ENCODE data around the gene C22orf39.

GRCh38 chr22:19469421-19469820 lies 21.9 kb upstream of the C22orf39 start:
- TF ChIP-seq ZBTB7A (IDR thresholded peaks at IDR 0.05; ENCODE audit: low read depth) (no peak), FOXM1 (IDR thresholded peaks at IDR 0.05; ENCODE audit: borderline replicate concordance, low read depth) (no peak), EGR1 (IDR thresholded peaks at IDR 0.05) (no peak), EP300 (IDR thresholded peaks at IDR 0.05; ENCODE audit: borderline replicate concordance) (no peak), TAF1 (IDR thresholded peaks at IDR 0.05; ENCODE audit: low read depth) (no peak), NFIC (IDR thresholded peaks at IDR 0.05) (no peak), YY1 (IDR thresholded peaks at IDR 0.05; ENCODE audit: low read depth) (no peak)
- TF ChIP-seq, protein P1, sequence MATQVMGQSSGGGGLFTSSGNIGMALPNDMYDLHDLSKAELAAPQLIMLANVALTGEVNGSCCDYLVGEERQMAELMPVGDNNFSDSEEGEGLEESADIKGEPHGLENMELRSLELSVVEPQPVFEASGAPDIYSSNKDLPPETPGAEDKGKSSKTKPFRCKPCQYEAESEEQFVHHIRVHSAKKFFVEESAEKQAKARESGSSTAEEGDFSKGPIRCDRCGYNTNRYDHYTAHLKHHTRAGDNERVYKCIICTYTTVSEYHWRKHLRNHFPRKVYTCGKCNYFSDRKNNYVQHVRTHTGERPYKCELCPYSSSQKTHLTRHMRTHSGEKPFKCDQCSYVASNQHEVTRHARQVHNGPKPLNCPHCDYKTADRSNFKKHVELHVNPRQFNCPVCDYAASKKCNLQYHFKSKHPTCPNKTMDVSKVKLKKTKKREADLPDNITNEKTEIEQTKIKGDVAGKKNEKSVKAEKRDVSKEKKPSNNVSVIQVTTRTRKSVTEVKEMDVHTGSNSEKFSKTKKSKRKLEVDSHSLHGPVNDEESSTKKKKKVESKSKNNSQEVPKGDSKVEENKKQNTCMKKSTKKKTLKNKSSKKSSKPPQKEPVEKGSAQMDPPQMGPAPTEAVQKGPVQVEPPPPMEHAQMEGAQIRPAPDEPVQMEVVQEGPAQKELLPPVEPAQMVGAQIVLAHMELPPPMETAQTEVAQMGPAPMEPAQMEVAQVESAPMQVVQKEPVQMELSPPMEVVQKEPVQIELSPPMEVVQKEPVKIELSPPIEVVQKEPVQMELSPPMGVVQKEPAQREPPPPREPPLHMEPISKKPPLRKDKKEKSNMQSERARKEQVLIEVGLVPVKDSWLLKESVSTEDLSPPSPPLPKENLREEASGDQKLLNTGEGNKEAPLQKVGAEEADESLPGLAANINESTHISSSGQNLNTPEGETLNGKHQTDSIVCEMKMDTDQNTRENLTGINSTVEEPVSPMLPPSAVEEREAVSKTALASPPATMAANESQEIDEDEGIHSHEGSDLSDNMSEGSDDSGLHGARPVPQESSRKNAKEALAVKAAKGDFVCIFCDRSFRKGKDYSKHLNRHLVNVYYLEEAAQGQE (IDR thresholded peaks at IDR 0.05; ENCODE audit: low read depth), result no peak
- TF ChIP-seq, protein P2, sequence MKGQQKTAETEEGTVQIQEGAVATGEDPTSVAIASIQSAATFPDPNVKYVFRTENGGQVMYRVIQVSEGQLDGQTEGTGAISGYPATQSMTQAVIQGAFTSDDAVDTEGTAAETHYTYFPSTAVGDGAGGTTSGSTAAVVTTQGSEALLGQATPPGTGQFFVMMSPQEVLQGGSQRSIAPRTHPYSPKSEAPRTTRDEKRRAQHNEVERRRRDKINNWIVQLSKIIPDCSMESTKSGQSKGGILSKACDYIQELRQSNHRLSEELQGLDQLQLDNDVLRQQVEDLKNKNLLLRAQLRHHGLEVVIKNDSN (IDR thresholded peaks at IDR 0.05), result no peak

Measured in Ishikawa (cell line).